GM10266 (cell line): ENCODE measurements around the gene QSOX2.

Experiments used
- DNase-seq: peaks from one replicate; pipeline ENCODE4 v3.0.0; 2012; ENCODE audit errors: extremely low spot score
- TF ChIP-seq, protein P1 (sequence below): IDR thresholded peaks from 2 replicates; pipeline ENCODE4 v1.5.1; 2012; ENCODE audit warnings: mild to moderate bottlenecking, low read depth; ENCODE audit not compliant: control insufficient read depth, insufficient read depth; ENCODE audit errors: missing control alignments

The QSOX2 gene

GRCh38 chr9:136211006-136211405 is 34.6 kb downstream of the QSOX2 start:
- TF ChIP-seq, protein P1, sequence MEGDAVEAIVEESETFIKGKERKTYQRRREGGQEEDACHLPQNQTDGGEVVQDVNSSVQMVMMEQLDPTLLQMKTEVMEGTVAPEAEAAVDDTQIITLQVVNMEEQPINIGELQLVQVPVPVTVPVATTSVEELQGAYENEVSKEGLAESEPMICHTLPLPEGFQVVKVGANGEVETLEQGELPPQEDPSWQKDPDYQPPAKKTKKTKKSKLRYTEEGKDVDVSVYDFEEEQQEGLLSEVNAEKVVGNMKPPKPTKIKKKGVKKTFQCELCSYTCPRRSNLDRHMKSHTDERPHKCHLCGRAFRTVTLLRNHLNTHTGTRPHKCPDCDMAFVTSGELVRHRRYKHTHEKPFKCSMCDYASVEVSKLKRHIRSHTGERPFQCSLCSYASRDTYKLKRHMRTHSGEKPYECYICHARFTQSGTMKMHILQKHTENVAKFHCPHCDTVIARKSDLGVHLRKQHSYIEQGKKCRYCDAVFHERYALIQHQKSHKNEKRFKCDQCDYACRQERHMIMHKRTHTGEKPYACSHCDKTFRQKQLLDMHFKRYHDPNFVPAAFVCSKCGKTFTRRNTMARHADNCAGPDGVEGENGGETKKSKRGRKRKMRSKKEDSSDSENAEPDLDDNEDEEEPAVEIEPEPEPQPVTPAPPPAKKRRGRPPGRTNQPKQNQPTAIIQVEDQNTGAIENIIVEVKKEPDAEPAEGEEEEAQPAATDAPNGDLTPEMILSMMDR, result no peak
- DNase-seq, result no peak

GRCh38 chr9:136210276-136210675 is 35.3 kb downstream of the QSOX2 start:
- DNase-seq, result no peak
- TF ChIP-seq, protein P1, result no peak

DNA sequence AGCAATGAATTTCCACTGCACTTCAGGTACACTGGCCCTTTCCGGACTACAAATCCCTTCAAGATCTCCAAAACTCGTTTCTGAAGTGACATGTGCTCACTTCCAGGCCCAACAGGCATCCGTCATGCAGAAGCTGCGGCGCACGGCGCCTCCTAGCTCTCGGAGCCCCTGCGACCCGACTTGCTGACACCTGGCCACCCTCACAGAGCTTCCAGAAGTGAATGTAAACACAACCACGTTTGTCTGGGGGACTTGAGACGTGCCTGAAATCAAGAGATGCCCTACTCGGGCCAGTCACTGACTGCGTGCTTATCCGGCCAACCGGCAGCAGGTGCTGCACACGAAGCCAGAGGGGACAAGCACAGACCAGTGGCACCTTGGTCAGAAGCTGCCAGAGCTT is 35.8 kb downstream of the QSOX2 start:
- TF ChIP-seq, protein P1, result no peak
- no peak for DNase-seq

DNA sequence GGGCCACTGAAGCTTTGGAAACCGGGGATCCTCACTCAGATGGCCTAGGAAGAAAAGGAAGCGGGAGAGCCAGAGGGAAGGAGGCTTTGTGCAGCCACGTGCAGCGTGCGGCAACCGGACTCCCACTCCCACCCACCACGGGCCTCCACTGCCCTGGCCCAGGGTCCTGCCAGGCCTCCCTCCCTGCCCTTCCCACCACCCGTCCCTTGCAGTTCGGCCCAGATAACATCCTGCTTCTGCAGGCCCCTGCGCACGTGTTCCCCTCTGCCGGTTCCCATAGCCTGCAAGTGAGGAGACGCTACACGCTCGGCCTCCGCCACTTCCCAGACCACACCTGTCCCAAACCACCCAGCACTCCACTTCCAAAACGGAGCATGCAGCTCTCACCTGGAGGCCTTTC is 36.4 kb downstream of the QSOX2 start:
- no peak for DNase-seq
- TF ChIP-seq, protein P1, result no peak

DNA sequence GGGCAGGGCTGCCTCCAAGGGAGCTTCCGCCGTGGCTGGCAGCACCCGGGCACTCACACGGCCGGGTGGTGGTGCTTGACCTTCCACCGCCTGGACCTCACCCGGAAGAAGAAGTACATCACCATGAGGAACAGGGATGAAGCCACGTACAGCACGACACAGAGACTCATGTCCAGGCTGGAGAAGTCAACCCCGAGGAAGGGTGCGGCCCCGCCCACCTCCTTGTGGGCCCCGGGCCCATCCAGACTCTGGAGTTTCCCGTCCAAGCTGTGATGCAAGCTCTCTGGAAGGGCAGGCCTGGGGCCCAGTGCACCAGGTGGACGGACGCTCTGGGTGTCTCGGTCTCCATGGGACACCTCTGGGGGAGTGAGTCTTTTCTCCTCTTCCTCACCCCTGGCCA is 36.9 kb downstream of the QSOX2 start:
- DNase-seq, result no peak
- TF ChIP-seq, protein P1, result no peak

DNA sequence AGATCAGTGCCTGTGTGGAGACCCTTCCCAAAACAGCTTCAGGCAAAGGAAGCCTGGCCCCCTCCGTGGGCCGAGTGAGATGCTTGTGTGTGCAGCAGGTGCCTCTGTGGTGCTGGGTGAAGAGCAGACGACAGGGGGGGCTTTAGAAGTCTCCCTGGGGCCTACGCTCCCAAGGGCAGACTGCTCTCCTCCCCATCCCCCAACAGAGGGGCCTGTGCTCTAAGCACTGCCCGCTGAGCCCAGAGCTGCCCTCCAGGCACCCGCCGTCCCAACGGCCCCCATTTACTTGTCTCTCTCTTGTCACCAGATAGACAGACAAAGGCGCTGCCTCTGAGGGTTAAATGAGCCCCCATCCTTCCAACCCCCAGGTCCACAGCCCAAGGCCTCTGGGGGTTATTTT is 38.0 kb downstream of the QSOX2 start:
- no peak for DNase-seq

DNA sequence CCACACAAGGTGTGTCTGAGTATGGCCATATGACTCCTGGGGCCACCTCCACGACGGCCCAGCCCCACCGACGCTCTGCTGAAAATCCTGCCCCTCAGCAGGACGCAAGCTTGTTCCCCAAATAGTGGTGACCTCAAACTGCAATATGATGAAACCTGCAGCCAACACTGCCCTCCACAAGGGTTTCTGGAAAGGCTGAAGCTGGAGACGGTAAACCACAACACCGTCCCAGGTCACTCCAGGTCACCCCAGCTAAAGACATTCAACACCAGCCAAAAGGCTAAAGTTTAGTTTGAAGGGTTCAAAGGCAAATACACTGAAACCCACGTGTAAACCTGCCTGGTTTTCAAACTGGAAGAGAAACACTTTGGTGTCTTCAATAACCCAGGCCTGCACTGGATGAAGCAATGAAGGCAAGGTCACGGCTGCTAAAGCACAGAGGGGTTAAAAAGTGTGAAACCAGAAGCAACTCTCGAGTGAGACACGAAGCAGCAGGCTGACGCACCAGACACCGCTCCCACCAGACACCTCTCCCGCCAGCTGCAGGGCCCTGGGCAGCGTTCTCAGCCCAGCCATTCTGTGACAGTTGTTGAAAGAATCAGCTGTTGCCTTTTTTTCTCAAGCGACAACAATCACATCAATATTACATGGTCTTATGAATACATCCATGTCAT is 38.9 kb downstream of the QSOX2 start:
- DNase-seq, result no peak
- TF ChIP-seq, protein P1, result no peak

More for the DNA sequence above, 38.0 kb downstream of the QSOX2 start:
- TF ChIP-seq, protein P1, result no peak
